H9 (cell line): ENCODE data around the gene PHF21A. TPM values are rescaled to one million over a fixed set of nuclear protein-coding genes. Genes with fewer than 3 reads are reported as not detected.

Source experiments
- DNase-seq: peaks from one replicate; pipeline ENCODE4 v3.0.0-alpha.2; 2017
- H2AFZ ChIP-seq: one replicate; pipeline ENCODE4 v1.6.1; 2013; ENCODE audit warnings: mild to moderate bottlenecking, low read length, control low read depth, moderate library complexity
- H2AK5ac ChIP-seq: 2 replicates; pipeline ENCODE4 v1.6.1; 2013; ENCODE audit warnings: low read length, control low read depth, mixed read lengths; ENCODE audit not compliant: insufficient read length
- H2BK120ac ChIP-seq: one replicate; pipeline ENCODE4 v1.6.1; 2013; ENCODE audit warnings: low read depth, mild to moderate bottlenecking, low read length, control low read depth, inconsistent platforms; ENCODE audit not compliant: poor library complexity, severe bottlenecking
- H2BK12ac ChIP-seq: 2 replicates; pipeline ENCODE4 v1.6.1; 2013; ENCODE audit warnings: low read length, control low read depth, mixed read lengths, low read depth; ENCODE audit not compliant: insufficient read length
- H2BK15ac ChIP-seq: 2 replicates; pipeline ENCODE4 v1.6.1; 2013; ENCODE audit warnings: low read depth, low read length, control low read depth
- H2BK20ac ChIP-seq: one replicate; pipeline ENCODE4 v1.6.1; 2013; ENCODE audit warnings: low read depth, mild to moderate bottlenecking, low read length, control low read depth, inconsistent platforms; ENCODE audit not compliant: poor library complexity, severe bottlenecking
- H2BK5ac ChIP-seq: 2 replicates; pipeline ENCODE4 v1.6.1; 2013; ENCODE audit warnings: low read length, control low read depth, mixed read lengths; ENCODE audit not compliant: insufficient read length
- H3K14ac ChIP-seq: 2 replicates; pipeline ENCODE4 v1.6.1; 2013; ENCODE audit warnings: low read length, control low read depth; ENCODE audit not compliant: insufficient read depth
- H3K18ac ChIP-seq: 2 replicates; pipeline ENCODE4 v1.6.1; 2013; ENCODE audit warnings: low read depth, mild to moderate bottlenecking, mixed read lengths, low read length, control low read depth; ENCODE audit not compliant: insufficient read length
- H3K23ac ChIP-seq: 2 replicates; pipeline ENCODE4 v1.6.1; 2013; ENCODE audit warnings: low read length, control low read depth, mixed read lengths, low read depth; ENCODE audit not compliant: insufficient read length
- H3K23me2 ChIP-seq: 2 replicates; pipeline ENCODE4 v1.6.1; 2013; ENCODE audit warnings: low read depth, mild to moderate bottlenecking, mixed read lengths, low read length, control low read depth; ENCODE audit not compliant: insufficient read length, poor library complexity, severe bottlenecking
- H3K27ac ChIP-seq: 2 replicates; pipeline ENCODE4 v1.5.1; 2013; ENCODE audit warnings: low read length, control low read depth, mixed read lengths, low read depth; ENCODE audit not compliant: insufficient read length
- H3K27me3 ChIP-seq: 2 replicates; pipeline ENCODE4 v1.6.1; 2013; ENCODE audit warnings: low read length, control low read depth, inconsistent platforms; ENCODE audit not compliant: insufficient read depth
- H3K4ac ChIP-seq: 2 replicates; pipeline ENCODE4 v1.6.1; 2013; ENCODE audit warnings: low read depth, mild to moderate bottlenecking, control low read depth, inconsistent platforms, low read length, moderate library complexity
- H3K4me1 ChIP-seq: 2 replicates; pipeline ENCODE4 v1.6.1; 2013; ENCODE audit warnings: low read length, control low read depth, inconsistent platforms; ENCODE audit not compliant: insufficient read depth
- H3K4me2 ChIP-seq: 2 replicates; pipeline ENCODE4 v1.6.1; 2013; ENCODE audit warnings: low read length, control low read depth, mixed read lengths; ENCODE audit not compliant: insufficient read length, insufficient read depth
- H3K56ac ChIP-seq: 2 replicates; pipeline ENCODE4 v1.6.1; 2013; ENCODE audit warnings: low read depth, mild to moderate bottlenecking, mixed read lengths, low read length, control low read depth; ENCODE audit not compliant: insufficient read length
- H3K79me1 ChIP-seq: 2 replicates; pipeline ENCODE4 v1.6.1; 2013; ENCODE audit warnings: low read depth, mild to moderate bottlenecking, moderate library complexity, low read length, control low read depth, inconsistent platforms; ENCODE audit not compliant: insufficient read depth, poor library complexity, severe bottlenecking
- H3K79me2 ChIP-seq: 2 replicates; pipeline ENCODE4 v1.6.1; 2013; ENCODE audit warnings: low read length, control low read depth, inconsistent platforms; ENCODE audit not compliant: insufficient read depth
- H3K9ac ChIP-seq: 2 replicates; pipeline ENCODE4 v1.6.1; 2013; ENCODE audit warnings: low read length, control low read depth, mixed read lengths; ENCODE audit not compliant: insufficient read length; ENCODE audit errors: extremely low read depth
- H3K9me3 ChIP-seq: one replicate; pipeline ENCODE4 v1.6.1; 2013; ENCODE audit warnings: low read depth, low read length, inconsistent platforms; ENCODE audit not compliant: control insufficient read depth
- H3T11ph ChIP-seq: one replicate; pipeline ENCODE4 v1.6.1; 2013; ENCODE audit warnings: mild to moderate bottlenecking, low read length, control low read depth, inconsistent platforms
- H4K20me1 ChIP-seq: one replicate; pipeline ENCODE4 v1.6.1; 2013; ENCODE audit not compliant: control insufficient read depth, insufficient read length, insufficient read depth
- H4K5ac ChIP-seq: 2 replicates; pipeline ENCODE4 v1.6.1; 2013; ENCODE audit warnings: low read depth, mild to moderate bottlenecking, mixed read lengths, low read length, control low read depth; ENCODE audit not compliant: insufficient read length
- H4K8ac ChIP-seq: replicated peaks from 2 replicates; pipeline ENCODE4 v1.6.1; 2013; ENCODE audit warnings: low read length, control low read depth, mixed read lengths, low read depth; ENCODE audit not compliant: insufficient read length
- H4K91ac ChIP-seq: 2 replicates; pipeline ENCODE4 v1.6.1; 2013; ENCODE audit warnings: low read depth, mild to moderate bottlenecking, moderate library complexity, mixed read lengths, low read length, control low read depth; ENCODE audit not compliant: insufficient read length
- H3K27ac Mint-ChIP-seq, 3 experiments: 2 replicates in 2 of 3; 3 replicates in 1 of 3; pipeline ENCODE4 v1.8.0; 2020 to 2021; ENCODE audit warnings: mixed read lengths in 3 of 3, mild to moderate bottlenecking in 1 of 3, moderate library complexity in 1 of 3
- H3K27me3 Mint-ChIP-seq: 2 replicates; pipeline ENCODE4 v1.8.0; 2021; ENCODE audit warnings: low read depth, mild to moderate bottlenecking, moderate library complexity, mixed read lengths
- H3K36me3 Mint-ChIP-seq, 3 experiments: 2 replicates in 2 of 3; 3 replicates in 1 of 3; pipeline ENCODE4 v1.8.0; 2020 to 2021; ENCODE audit warnings: low read depth in 3 of 3, mixed read lengths in 3 of 3; ENCODE audit not compliant: insufficient read depth in 1 of 3
- H3K4me1 Mint-ChIP-seq, 2 experiments: 2 replicates each; pipeline ENCODE4 v1.8.0; 2020; ENCODE audit warnings: mixed read lengths in 2 of 2
- H3K4me3 Mint-ChIP-seq, 2 experiments: 2 replicates in 1 of 2; 3 replicates in 1 of 2; pipeline ENCODE4 v1.8.0; 2020 to 2021; ENCODE audit warnings: mild to moderate bottlenecking in 2 of 2, mixed read lengths in 2 of 2, moderate library complexity in 1 of 2
- H3K9me3 Mint-ChIP-seq, 2 experiments: 2 replicates in 1 of 2; 3 replicates in 1 of 2; pipeline ENCODE4 v1.8.0; 2020; ENCODE audit warnings: mild to moderate bottlenecking in 2 of 2, mixed read lengths in 2 of 2, moderate library complexity in 1 of 2
- WGBS: extraction: QIAGEN DNeasy Blood & Tissue Kit; methylation state at CpG from one replicate; pipeline ENCODE4 v1.1.7; 2013; ENCODE audit warnings: missing lambda C conversion rate, low lambda C conversion rate, mixed read lengths; ENCODE audit not compliant: insufficient read length; ENCODE audit errors: extremely low coverage; 5-methylcytosine and 5-hydroxymethylcytosine counted together
- total RNA-seq: library from RNA; stranded (reverse); gene quantifications from 2 replicates; pipeline ENCODE4 v1.2.1, GENCODE V29; 2021
- TF ChIP-seq, protein P1 (sequence below): fragments of 200-600 bp; sonication (generic); conservative IDR thresholded peaks from 3 replicates; pipeline ENCODE4 v1.8.0; 2021; ENCODE audit warnings: antibody characterized with exemption, mild to moderate bottlenecking

Gene PHF21A
- total RNA-seq, 1 experiment from 2014 or later = 33.8 TPM

DNA sequence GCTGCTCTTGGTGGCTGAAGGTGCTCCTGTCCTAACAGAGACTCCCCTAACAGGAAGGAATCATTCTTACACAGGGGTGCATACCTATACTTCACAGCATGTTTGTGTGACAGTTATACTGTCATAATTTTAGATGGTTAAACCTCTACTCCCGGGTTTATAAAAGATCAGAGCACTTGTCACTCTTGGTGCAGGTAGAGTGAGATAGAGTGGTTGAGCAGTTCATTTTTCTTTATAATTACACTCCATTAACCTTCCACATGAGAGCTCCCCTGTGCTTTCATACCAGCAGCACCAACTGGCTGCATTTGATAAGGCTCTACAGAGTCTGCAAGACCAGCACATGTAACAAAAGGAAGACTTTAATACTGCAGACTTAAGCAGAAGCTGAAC is 125.9 kb downstream of the PHF21A start:
- H2AK5ac ChIP-seq = no peak overlapping the region
- no peaks in the 10 kb centered on the region for H3K36me3 Mint-ChIP-seq
- H2BK20ac ChIP-seq = no peak overlapping the region
- H3K14ac ChIP-seq = no peak overlapping the region
- H2BK120ac ChIP-seq = no peak overlapping the region
- H2AFZ ChIP-seq = no peak overlapping the region
- H3K4me1 ChIP-seq = peaks cover 18% of the 10 kb centered on the region; the same call in 1 of the 2 replicates
- H4K20me1 ChIP-seq = no peaks in the 10 kb centered on the region
- H3K56ac ChIP-seq = no peak overlapping the region
- whole genome bisulfite sequencing = no CpG with 5 or more reads among the region's 1 CpG
- peak overlapping the region in 2 of 3 experiments; percentile 88 to 96; a peak in 5 of 7 replicates for H3K27ac Mint-ChIP-seq
- no peak overlapping the region for H4K91ac ChIP-seq
- H3K9me3 Mint-ChIP-seq = no peaks in the 10 kb centered on the region
- no peak overlapping the region for H3T11ph ChIP-seq
- H3K4me1 Mint-ChIP-seq = peaks cover 61 to 64% of the 10 kb centered on the region in 2 experiments
- no peaks in the 10 kb centered on the region for H3K9me3 ChIP-seq
- H3K4me3 Mint-ChIP-seq = no peak overlapping the region
- no peak overlapping the region for H4K5ac ChIP-seq
- no peaks in the 10 kb centered on the region for H3K79me1 ChIP-seq
- no peaks in the 10 kb centered on the region for H3K23me2 ChIP-seq
- no peaks in the 10 kb centered on the region for H3K27me3 ChIP-seq
- H3K23ac ChIP-seq = no peak overlapping the region
- H3K27me3 Mint-ChIP-seq = no peaks in the 10 kb centered on the region
- H3K18ac ChIP-seq = no peak overlapping the region
- H3K4ac ChIP-seq = no peak overlapping the region
- no peak overlapping the region for H2BK5ac ChIP-seq
- H3K9ac ChIP-seq = no peak overlapping the region
- H3K4me2 ChIP-seq = no peak overlapping the region
- no peak for DNase-seq
- H4K8ac ChIP-seq = no peak overlapping the region
- H2BK12ac ChIP-seq = no peak overlapping the region
- H3K79me2 ChIP-seq = peaks cover 2% of the 10 kb centered on the region; the same call in 1 of the 2 replicates
- TF ChIP-seq, protein P1, sequence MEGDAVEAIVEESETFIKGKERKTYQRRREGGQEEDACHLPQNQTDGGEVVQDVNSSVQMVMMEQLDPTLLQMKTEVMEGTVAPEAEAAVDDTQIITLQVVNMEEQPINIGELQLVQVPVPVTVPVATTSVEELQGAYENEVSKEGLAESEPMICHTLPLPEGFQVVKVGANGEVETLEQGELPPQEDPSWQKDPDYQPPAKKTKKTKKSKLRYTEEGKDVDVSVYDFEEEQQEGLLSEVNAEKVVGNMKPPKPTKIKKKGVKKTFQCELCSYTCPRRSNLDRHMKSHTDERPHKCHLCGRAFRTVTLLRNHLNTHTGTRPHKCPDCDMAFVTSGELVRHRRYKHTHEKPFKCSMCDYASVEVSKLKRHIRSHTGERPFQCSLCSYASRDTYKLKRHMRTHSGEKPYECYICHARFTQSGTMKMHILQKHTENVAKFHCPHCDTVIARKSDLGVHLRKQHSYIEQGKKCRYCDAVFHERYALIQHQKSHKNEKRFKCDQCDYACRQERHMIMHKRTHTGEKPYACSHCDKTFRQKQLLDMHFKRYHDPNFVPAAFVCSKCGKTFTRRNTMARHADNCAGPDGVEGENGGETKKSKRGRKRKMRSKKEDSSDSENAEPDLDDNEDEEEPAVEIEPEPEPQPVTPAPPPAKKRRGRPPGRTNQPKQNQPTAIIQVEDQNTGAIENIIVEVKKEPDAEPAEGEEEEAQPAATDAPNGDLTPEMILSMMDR = no peak
- no peak overlapping the region for H3K27ac ChIP-seq
- H2BK15ac ChIP-seq = no peak overlapping the region
